Upper lobe of left lung (tissue), 6 donors: ENCODE results near the gene CCNI. TPM values are rescaled to one million over a fixed set of nuclear protein-coding genes. Genes with fewer than 3 reads are reported as not detected.

Experiments used
- ATAC-seq, 2 donors: fragments of 200-7000 bp; cut with Tn5 transposase; one replicate each; pipeline ENCODE4 v1.9.1; 2022; ENCODE audit warnings: mild to moderate bottlenecking in 2 of 2, moderate library complexity in 2 of 2; ENCODE audit not compliant: low FRiP score in 2 of 2
- DNase-seq, 2 donors: peaks; one replicate each; pipeline ENCODE4 v3.0.0-alpha.2; 2019 to 2020
- H3K27ac ChIP-seq, 4 donors: fragments of 200-600 bp; sonication (generic); one replicate each; pipeline ENCODE4 v1.5.1; 2016 to 2019
- H3K27me3 ChIP-seq, 4 donors: fragments of 200-600 bp; sonication (generic); one replicate each; pipeline ENCODE4 v1.5.1; 2017 to 2019
- H3K36me3 ChIP-seq, 4 donors: fragments of 200-600 bp; sonication (generic); one replicate each; pipeline ENCODE4 v1.5.1; 2016 to 2019
- H3K4me1 ChIP-seq, 4 donors: fragments of 200-600 bp; sonication (generic); one replicate each; pipeline ENCODE4 v1.5.1; 2018 to 2019
- H3K4me3 ChIP-seq, 4 donors: fragments of 200-600 bp; sonication (generic); one replicate each; pipeline ENCODE4 v1.5.1; 2017 to 2019; ENCODE audit warnings: mild to moderate bottlenecking in 2 of 4, moderate library complexity in 1 of 4
- H3K9me3 ChIP-seq, 4 donors: fragments of 200-600 bp; sonication (generic); one replicate each; pipeline ENCODE4 v1.5.1; 2018 to 2019
- EP300 ChIP-seq, 4 donors: sonication (generic); formaldehyde crosslinking; IDR thresholded peaks; one replicate each; pipeline ENCODE4 v1.5.1; 2017; ENCODE audit warnings: antibody characterized with exemption in 4 of 4, control low read depth in 2 of 4
- POLR2A ChIP-seq, 4 donors: fragments of 450-650 bp; IDR thresholded peaks; one replicate each; pipeline ENCODE4 v1.5.1; 2016 to 2017; ENCODE audit warnings: antibody characterized with exemption in 4 of 4, mild to moderate bottlenecking in 2 of 4
- POLR2AphosphoS5 ChIP-seq, 2 donors: sonication (generic); formaldehyde crosslinking; IDR thresholded peaks; one replicate each; pipeline ENCODE4 v1.5.1; 2017; ENCODE audit warnings: antibody characterized with exemption in 2 of 2
- WGBS, 2 donors: methylation state at CpG; one replicate each; pipeline ENCODE4 v1.1.5; 2017 to 2018; 5-methylcytosine and 5-hydroxymethylcytosine counted together
- total RNA-seq, 6 donors: library from RNA; depleted of rRNA in 4 of 6; stranded (reverse); fragments of >200 nt in 4 of 6; gene quantifications; one replicate each; pipeline versions ENCODE4 v1.1.0 to v1.2.1, GENCODE V29; 2016 to 2021
- TF ChIP-seq, protein P1 (sequence below), 6 experiments: fragments of 450-650 bp in 4 of 6; fragments of 200-600 bp in 2 of 6; sonication (generic) in 2 of 6; IDR thresholded peaks; one replicate each; pipeline ENCODE4 v1.5.1; 2016 to 2019; ENCODE audit warnings: antibody characterized with exemption in 6 of 6
- donor health status: DM: no; HTN: no; CAD: no; lungs with moderate emphysema.
- donor health status: DM: no; HTN: yes; CAD: no; lungs with severe emphysema.

CCNI gene
- total RNA-seq, 6 donors from 2014 or later = 132 to 305 (median 216) TPM

DNA sequence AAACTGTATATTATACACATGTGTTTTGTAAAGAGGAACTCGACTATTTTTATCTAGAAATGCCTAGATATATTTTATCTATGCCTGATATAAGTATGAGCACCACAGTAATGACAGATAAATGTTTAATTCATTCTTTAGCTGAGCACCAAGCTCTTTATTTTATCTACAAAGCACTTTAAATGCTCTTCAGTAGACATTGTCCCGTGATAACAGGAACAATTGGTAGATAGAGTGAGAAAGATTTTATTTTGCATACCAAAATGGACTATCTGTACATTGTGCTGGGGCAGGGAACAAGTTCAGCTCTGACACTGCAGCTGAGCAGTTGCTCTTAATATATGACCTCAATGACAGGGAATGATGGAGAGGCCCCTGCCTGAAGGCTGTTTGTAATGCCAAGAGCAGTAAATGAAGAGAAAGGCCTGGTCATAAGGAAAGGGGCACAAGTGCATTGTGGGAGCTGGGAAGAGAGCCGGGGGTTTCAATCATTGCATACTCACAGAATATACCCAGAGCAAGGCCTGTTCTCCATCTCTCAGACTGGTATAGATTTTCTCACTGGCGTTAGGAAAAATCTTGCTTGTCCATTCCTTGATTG, 68.9 kb downstream of the CCNI start:
- TF ChIP-seq, protein P1, sequence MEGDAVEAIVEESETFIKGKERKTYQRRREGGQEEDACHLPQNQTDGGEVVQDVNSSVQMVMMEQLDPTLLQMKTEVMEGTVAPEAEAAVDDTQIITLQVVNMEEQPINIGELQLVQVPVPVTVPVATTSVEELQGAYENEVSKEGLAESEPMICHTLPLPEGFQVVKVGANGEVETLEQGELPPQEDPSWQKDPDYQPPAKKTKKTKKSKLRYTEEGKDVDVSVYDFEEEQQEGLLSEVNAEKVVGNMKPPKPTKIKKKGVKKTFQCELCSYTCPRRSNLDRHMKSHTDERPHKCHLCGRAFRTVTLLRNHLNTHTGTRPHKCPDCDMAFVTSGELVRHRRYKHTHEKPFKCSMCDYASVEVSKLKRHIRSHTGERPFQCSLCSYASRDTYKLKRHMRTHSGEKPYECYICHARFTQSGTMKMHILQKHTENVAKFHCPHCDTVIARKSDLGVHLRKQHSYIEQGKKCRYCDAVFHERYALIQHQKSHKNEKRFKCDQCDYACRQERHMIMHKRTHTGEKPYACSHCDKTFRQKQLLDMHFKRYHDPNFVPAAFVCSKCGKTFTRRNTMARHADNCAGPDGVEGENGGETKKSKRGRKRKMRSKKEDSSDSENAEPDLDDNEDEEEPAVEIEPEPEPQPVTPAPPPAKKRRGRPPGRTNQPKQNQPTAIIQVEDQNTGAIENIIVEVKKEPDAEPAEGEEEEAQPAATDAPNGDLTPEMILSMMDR (IDR thresholded peaks at IDR 0.05) = no peak
- TF ChIP-seq EP300 (IDR thresholded peaks at IDR 0.05) = no peak
- TF ChIP-seq POLR2A (IDR thresholded peaks at IDR 0.05) = no peak
- TF ChIP-seq POLR2AphosphoS5 (IDR thresholded peaks at IDR 0.05) = no peak
- no peak overlapping the region for H3K4me3 ChIP-seq
- WGBS, 2 donors = 52 to 58% methylated on average over 4 of the region's 4 CpGs
- no peaks in the 10 kb centered on the region for H3K27me3 ChIP-seq
- no peaks in the 10 kb centered on the region for H3K9me3 ChIP-seq
- H3K4me1 ChIP-seq = peaks cover 34 to 68% (median 46%) of the 10 kb centered on the region in 4 donors
- no peak for ATAC-seq
- peaks cover 0 to 11% (median 2%) of the 10 kb centered on the region in 4 donors for H3K36me3 ChIP-seq
- H3K27ac ChIP-seq = peak overlapping the region in 3 of 4 donors; percentile 52 to 68 (median 57)
- DNase-seq = no peak

GRCh38 chr4:77003400-77003799, 72.4 kb downstream of the CCNI start:
- TF ChIP-seq POLR2AphosphoS5 (IDR thresholded peaks at IDR 0.05) (no peak), POLR2A (IDR thresholded peaks at IDR 0.05) (no peak), EP300 (IDR thresholded peaks at IDR 0.05) (no peak)
- TF ChIP-seq, protein P1 (IDR thresholded peaks at IDR 0.05) = no peak
- ATAC-seq = no peak
- Histone ChIP-seq H3K36me3 (peaks cover 0 to 23% (median 5%) of the 10 kb centered on the region in 4 donors), H3K4me3 (no peak overlapping the region), H3K9me3 (no peaks in the 10 kb centered on the region), H3K4me1 (peaks cover 35 to 47% (median 39%) of the 10 kb centered on the region in 4 donors), H3K27me3 (no peaks in the 10 kb centered on the region), H3K27ac (no peak overlapping the region)
- DNase-seq = no peak

DNA sequence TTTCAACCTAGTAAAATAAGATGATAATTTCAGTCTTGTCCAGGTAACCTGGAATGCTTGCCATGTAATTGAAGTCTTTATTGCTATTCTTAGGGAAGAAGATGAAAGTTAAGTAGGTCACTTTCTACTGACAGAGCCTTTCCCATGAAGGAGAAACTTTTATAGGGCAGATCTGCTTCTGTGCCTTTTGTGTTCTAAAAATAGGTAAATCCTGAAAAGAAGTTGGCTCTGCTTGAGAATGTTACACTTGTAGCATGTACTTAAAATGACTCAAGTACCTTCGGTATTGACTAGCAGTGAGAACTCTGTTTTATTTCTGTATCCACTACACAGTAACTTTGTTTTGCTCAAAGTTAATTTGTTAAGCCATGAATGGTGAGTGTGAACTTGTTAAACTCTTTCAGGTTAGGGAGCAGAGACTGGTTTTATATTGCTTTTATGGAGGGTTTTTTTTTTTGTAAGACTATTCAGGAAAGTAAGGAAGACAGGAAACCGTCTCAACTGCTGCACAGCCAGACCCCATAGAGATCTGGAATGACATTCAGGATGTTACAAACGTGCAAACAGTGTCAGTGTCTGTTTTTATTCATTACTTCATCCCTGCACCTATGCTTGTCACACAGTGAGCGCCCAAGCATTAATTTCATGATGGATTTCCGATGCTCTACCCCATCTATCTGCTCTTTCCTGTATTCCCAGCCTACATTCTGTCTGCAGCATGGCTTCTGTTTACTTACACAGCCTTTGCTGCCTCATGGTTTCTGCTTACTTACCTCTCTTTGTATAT, 73.3 kb downstream of the CCNI start:
- peaks cover 26 to 38% (median 30%) of the 10 kb centered on the region in 4 donors for H3K4me1 ChIP-seq
- H3K27ac ChIP-seq = peak overlapping the region in 1 of 4 donors; percentile 1
- ATAC-seq = no peak
- no peaks in the 10 kb centered on the region for H3K9me3 ChIP-seq
- H3K4me3 ChIP-seq = no peak overlapping the region
- TF ChIP-seq POLR2AphosphoS5 (IDR thresholded peaks at IDR 0.05) (no peak), POLR2A (IDR thresholded peaks at IDR 0.05) (no peak), EP300 (IDR thresholded peaks at IDR 0.05) (no peak)
- TF ChIP-seq, protein P1 (IDR thresholded peaks at IDR 0.05) = no peak
- H3K36me3 ChIP-seq = peaks cover 0 to 29% (median 10%) of the 10 kb centered on the region in 4 donors
- 39 to 52% methylated on average over 5 of the region's 5 CpGs for WGBS, 2 donors
- no peak for DNase-seq
- no peaks in the 10 kb centered on the region for H3K27me3 ChIP-seq

- peaks cover 3 to 35% (median 11%) of the 10 kb centered on the region in 4 donors for H3K36me3 ChIP-seq
- DNase-seq = no peak
- peak overlapping the region in 1 of 4 donors; percentile 1 for H3K27ac ChIP-seq
- WGBS, 2 donors = 0 to 16% methylated on average over 1 of the region's 1 CpG
- H3K4me3 ChIP-seq = no peak overlapping the region
- H3K9me3 ChIP-seq = no peaks in the 10 kb centered on the region
- no peaks in the 10 kb centered on the region for H3K27me3 ChIP-seq
- TF ChIP-seq, protein P1 (IDR thresholded peaks at IDR 0.05) = no peak
- TF ChIP-seq POLR2AphosphoS5 (IDR thresholded peaks at IDR 0.05) = no peak
- no peak for TF ChIP-seq EP300 (IDR thresholded peaks at IDR 0.05)
- no peak for TF ChIP-seq POLR2A (IDR thresholded peaks at IDR 0.05)
- ATAC-seq = peak in 1 of 2 donors; percentile 55
- H3K4me1 ChIP-seq = peaks cover 20 to 32% (median 24%) of the 10 kb centered on the region in 4 donors
Observed at GRCh38 chr4:77001907-77002306, 73.9 kb downstream of the CCNI start.
